BJ (cell line): ENCODE results near the gene SHANK3. TPM values are rescaled to one million over a fixed set of nuclear protein-coding genes. Genes with fewer than 3 reads are reported as not detected.

ENCODE experiments used
- CTCF ChIA-PET: fragments of 350-600 bp; formaldehyde crosslinking; extraction: SDS; loops from one replicate; lab custom pipeline; 2021; ENCODE audit warnings: antibody characterized with exemption, inconsistent platforms; lab: Yijun Ruan, JAX
- POLR2A ChIA-PET: fragments of 300-600 bp; sonication (Branson Sonifier 250); formaldehyde crosslinking; extraction: SDS; loops from one replicate; lab custom pipeline; 2021; ENCODE audit warnings: antibody characterized with exemption; lab: Charles Lee
- DNase-seq: peaks from one replicate; pipeline ENCODE4 v3.0.0-alpha.2; 2011; ENCODE audit warnings: low read depth
- H3K27me3 ChIP-seq: 2 replicates; pipeline ENCODE4 v1.6.0; 2011; ENCODE audit warnings: low read length; ENCODE audit not compliant: control insufficient read depth, insufficient read depth
- H3K36me3 ChIP-seq: 2 replicates; pipeline ENCODE4 v1.5.1; 2011; ENCODE audit warnings: low read length; ENCODE audit not compliant: control insufficient read depth, insufficient read depth
- H3K4me3 ChIP-seq: 2 replicates; pipeline ENCODE4 v1.5.1; 2011; ENCODE audit warnings: low read depth, mild to moderate bottlenecking, control low read depth, low read length
- polyA plus RNA-seq: library from polyadenylated mRNA; depleted of rRNA; stranded (reverse); fragments of >200 nt; gene quantifications from 2 replicates; pipeline ENCODE4 v1.2.3, GENCODE V29; 2011
- TF ChIP-seq, protein P1 (sequence below): IDR thresholded peaks from 2 replicates; pipeline ENCODE4 v1.5.1; 2011; ENCODE audit warnings: low read depth, mild to moderate bottlenecking, control low read depth, inconsistent platforms, low read length, moderate library complexity; ENCODE audit not compliant: insufficient read depth

Gene SHANK3
- polyA plus RNA-seq, 1 experiment: 0.25 TPM

- Histone ChIP-seq H3K4me3 (no peak overlapping the region), H3K36me3 (no peaks in the 10 kb centered on the region), H3K27me3 (no peaks in the 10 kb centered on the region)
- ChIA-PET CTCF (no interaction called here), POLR2A (no interaction called here)
- DNase-seq: no peak
- TF ChIP-seq, protein P1, sequence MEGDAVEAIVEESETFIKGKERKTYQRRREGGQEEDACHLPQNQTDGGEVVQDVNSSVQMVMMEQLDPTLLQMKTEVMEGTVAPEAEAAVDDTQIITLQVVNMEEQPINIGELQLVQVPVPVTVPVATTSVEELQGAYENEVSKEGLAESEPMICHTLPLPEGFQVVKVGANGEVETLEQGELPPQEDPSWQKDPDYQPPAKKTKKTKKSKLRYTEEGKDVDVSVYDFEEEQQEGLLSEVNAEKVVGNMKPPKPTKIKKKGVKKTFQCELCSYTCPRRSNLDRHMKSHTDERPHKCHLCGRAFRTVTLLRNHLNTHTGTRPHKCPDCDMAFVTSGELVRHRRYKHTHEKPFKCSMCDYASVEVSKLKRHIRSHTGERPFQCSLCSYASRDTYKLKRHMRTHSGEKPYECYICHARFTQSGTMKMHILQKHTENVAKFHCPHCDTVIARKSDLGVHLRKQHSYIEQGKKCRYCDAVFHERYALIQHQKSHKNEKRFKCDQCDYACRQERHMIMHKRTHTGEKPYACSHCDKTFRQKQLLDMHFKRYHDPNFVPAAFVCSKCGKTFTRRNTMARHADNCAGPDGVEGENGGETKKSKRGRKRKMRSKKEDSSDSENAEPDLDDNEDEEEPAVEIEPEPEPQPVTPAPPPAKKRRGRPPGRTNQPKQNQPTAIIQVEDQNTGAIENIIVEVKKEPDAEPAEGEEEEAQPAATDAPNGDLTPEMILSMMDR: no peak
These were observed 32.0 kb downstream of the SHANK3 start for GRCh38 chr22:50704510-50705218.

GRCh38 chr22:50705219-50705691 is 32.6 kb downstream of the SHANK3 start:
- POLR2A ChIA-PET: no interaction called here
- DNase-seq: no peak
- TF ChIP-seq, protein P1: no peak
- H3K36me3 ChIP-seq: no peaks in the 10 kb centered on the region
- no peaks in the 10 kb centered on the region for H3K27me3 ChIP-seq
- no peak overlapping the region for H3K4me3 ChIP-seq
- CTCF ChIA-PET: no interaction called here

DNA sequence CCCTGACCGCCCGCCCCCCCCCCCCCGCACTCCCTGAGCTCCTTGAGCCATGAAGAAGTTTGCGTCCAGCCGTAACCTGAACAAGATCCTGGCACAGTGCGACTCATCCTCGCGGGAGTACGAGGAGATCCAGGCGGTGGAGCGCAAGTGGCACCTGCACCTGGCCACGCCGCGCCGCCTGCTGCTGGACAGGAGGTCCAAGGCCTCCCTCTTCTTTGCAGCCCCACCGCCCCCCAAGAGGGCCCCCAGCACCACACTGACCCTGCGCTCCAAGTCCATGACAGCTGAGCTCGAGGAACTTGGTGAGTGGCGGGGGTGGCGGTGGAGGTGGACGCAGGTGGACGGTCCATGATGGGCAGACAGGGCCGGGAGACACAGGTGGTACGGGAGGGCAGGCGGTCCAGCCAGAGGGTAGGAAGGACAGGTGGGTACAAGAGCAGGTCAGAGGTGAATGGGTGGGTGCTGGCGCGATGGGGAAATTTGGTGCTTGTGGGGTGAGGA is 33.3 kb downstream of the SHANK3 start:
- POLR2A ChIA-PET: no interaction called here
- DNase-seq: no peak
- Histone ChIP-seq H3K27me3 (no peaks in the 10 kb centered on the region), H3K4me3 (no peak overlapping the region), H3K36me3 (no peaks in the 10 kb centered on the region)
- CTCF ChIA-PET: no interaction called here
- TF ChIP-seq, protein P1: no peak

- ChIA-PET POLR2A (no interaction called here), CTCF (no interaction called here)
- Histone ChIP-seq H3K4me3 (no peak overlapping the region), H3K27me3 (no peaks in the 10 kb centered on the region), H3K36me3 (no peaks in the 10 kb centered on the region)
- no peak for DNase-seq
- TF ChIP-seq, protein P1: no peak
These were observed 34.0 kb downstream of the SHANK3 start for GRCh38 chr22:50706481-50707125.

- DNase-seq: no peak
- ChIA-PET CTCF (interaction anchor here (0.6 kb wide), 1 partner anchor 24 kb away, joined by 3 read pairs; no protein-coding TSS in a partner anchor), POLR2A (no interaction called here)
- no peak overlapping the region for H3K4me3 ChIP-seq
- TF ChIP-seq, protein P1: no peak
- no peaks in the 10 kb centered on the region for H3K27me3 ChIP-seq
- H3K36me3 ChIP-seq: no peaks in the 10 kb centered on the region
These were observed 35.9 kb downstream of the SHANK3 start for GRCh38 chr22:50708474-50708873.
